Endodermal cell (in vitro differentiated cells): Measurements from ENCODE around the gene TRAF3. TPM values are rescaled to one million over a fixed set of nuclear protein-coding genes. Genes with fewer than 3 reads are reported as not detected.
"Not testable (repeated sequence)": the region's sequence is repeated elsewhere in the genome, so short reads cannot be mapped to it uniquely, and the experiment has no call there.

ENCODE experiments used
- DNase-seq: peaks from one replicate; pipeline ENCODE4 v3.0.0-alpha.2; 2017
- H3K27ac ChIP-seq: 2 replicates; pipeline ENCODE4 v1.5.1; 2013; ENCODE audit warnings: mild to moderate bottlenecking, low read depth, low read length, moderate library complexity
- H3K27me3 ChIP-seq: 2 replicates; pipeline ENCODE4 v1.6.1; 2013; ENCODE audit warnings: mild to moderate bottlenecking, low read length, moderate library complexity; ENCODE audit not compliant: insufficient read depth, control insufficient read depth, poor library complexity, severe bottlenecking
- H3K36me3 ChIP-seq: 2 replicates; pipeline ENCODE4 v1.7.0; 2013; ENCODE audit warnings: mild to moderate bottlenecking, low read length, moderate library complexity; ENCODE audit not compliant: control insufficient read depth, insufficient read depth
- H3K4me1 ChIP-seq: one replicate; pipeline ENCODE4 v1.7.0; 2013; ENCODE audit warnings: low read length; ENCODE audit not compliant: control insufficient read depth, insufficient read depth
- H3K4me3 ChIP-seq: 2 replicates; pipeline ENCODE4 v1.5.1; 2013; ENCODE audit warnings: mild to moderate bottlenecking, low read length, moderate library complexity
- H3K9ac ChIP-seq: 2 replicates; pipeline ENCODE4 v1.6.1; 2013; ENCODE audit warnings: mild to moderate bottlenecking, low read length, moderate library complexity; ENCODE audit not compliant: poor library complexity, severe bottlenecking; ENCODE audit errors: extremely low read depth
- H3K9me3 ChIP-seq: 2 replicates; pipeline ENCODE4 v1.6.1; 2013; ENCODE audit warnings: mild to moderate bottlenecking, low read length, moderate library complexity; ENCODE audit not compliant: control insufficient read depth
- H3K27ac Mint-ChIP-seq: 2 replicates; pipeline ENCODE4 v1.8.0; 2020; ENCODE audit warnings: mixed read lengths
- H3K27me3 Mint-ChIP-seq: 2 replicates; pipeline ENCODE4 v1.8.0; 2021; ENCODE audit warnings: mild to moderate bottlenecking, mixed read lengths; ENCODE audit not compliant: insufficient read depth
- H3K36me3 Mint-ChIP-seq: 2 replicates; pipeline ENCODE4 v1.8.0; 2020; ENCODE audit warnings: low read depth, mixed read lengths
- H3K4me1 Mint-ChIP-seq: 2 replicates; pipeline ENCODE4 v1.8.0; 2020; ENCODE audit warnings: mixed read lengths
- H3K4me3 Mint-ChIP-seq: 2 replicates; pipeline ENCODE4 v1.8.0; 2020; ENCODE audit warnings: mild to moderate bottlenecking, moderate library complexity, mixed read lengths
- H3K9me3 Mint-ChIP-seq: 2 replicates; pipeline ENCODE4 v1.8.0; 2020; ENCODE audit warnings: mild to moderate bottlenecking, mixed read lengths
- WGBS, 2 experiments: methylation state at CpG; one replicate each; pipeline versions ENCODE4 v1.1.5 to v1.1.7; 2013; ENCODE audit warnings: missing lambda C conversion rate in 2 of 2, mixed read lengths in 1 of 2; ENCODE audit not compliant: insufficient coverage in 1 of 2, insufficient read length in 1 of 2; 5-methylcytosine and 5-hydroxymethylcytosine counted together
- total RNA-seq, 2 donors: library from RNA; stranded (reverse); fragmentation: NEBNext Ultra II Directional in 1 of 2; extraction: Animal tissue kit (Norgen Biotek cat#: 25700) in 1 of 2; gene quantifications; 2 replicates in 1 of 2; 3 replicates in 1 of 2; pipeline ENCODE4 v1.2.1, GENCODE V29; 2021
- TF ChIP-seq, protein P1 (sequence below): fragments of 200-600 bp; sonication (generic); conservative IDR thresholded peaks from 2 replicates; pipeline ENCODE4 v1.5.0; 2021; ENCODE audit warnings: antibody characterized with exemption, mild to moderate bottlenecking

Gene TRAF3
- total RNA-seq, 2 donors from 2014 or later = 16.7 to 23.8 TPM

DNA sequence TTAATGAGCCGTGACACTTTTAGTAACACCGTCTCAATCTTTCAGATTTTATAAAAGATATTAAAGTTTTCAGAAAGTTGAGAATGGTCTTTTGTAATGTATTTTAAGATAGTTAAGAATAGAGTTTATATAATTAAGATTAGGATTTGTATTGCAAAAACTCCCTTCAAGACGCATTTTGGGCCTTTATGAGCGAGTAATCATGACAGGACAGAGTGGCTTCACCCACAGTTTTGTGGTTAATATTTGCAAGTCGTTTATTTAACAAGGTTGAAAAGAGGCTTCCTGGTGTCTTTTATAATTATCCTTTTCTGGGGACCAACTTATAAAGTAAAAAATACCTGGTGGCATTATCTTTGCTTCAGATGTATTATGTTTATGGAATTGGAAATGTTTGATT lies 44.0 kb downstream of the TRAF3 start:
- Histone ChIP-seq H3K27ac (no peak overlapping the region), H3K4me1 (no peaks in the 10 kb centered on the region)
- no peaks in the 10 kb centered on the region for H3K36me3 Mint-ChIP-seq

DNA sequence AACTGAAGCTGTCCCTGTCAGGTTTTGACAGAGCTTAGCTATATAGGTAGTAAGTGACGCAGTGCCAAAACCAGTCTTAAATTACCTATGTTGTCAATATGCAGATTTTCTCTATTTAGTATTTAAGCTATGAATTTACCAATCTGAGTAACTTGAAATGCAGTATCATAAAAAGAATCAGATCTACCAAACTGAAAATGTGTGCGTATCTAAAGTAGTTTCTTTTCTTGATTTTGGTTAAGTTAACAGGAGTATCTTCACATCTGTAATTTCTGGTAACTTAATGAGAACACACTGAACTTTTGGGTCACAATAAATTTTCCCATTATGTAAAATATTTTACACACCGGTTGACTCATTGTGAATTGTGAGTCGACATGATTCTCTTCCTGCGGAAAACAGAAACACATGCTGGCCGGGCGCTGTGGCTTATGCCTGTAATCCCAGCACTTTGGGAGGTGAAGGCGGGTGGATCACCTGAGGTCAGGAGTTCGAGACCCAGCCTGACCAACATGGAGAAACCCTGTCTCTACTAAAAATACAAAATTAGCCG lies 45.1 kb downstream of the TRAF3 start:
- TF ChIP-seq, protein P1, sequence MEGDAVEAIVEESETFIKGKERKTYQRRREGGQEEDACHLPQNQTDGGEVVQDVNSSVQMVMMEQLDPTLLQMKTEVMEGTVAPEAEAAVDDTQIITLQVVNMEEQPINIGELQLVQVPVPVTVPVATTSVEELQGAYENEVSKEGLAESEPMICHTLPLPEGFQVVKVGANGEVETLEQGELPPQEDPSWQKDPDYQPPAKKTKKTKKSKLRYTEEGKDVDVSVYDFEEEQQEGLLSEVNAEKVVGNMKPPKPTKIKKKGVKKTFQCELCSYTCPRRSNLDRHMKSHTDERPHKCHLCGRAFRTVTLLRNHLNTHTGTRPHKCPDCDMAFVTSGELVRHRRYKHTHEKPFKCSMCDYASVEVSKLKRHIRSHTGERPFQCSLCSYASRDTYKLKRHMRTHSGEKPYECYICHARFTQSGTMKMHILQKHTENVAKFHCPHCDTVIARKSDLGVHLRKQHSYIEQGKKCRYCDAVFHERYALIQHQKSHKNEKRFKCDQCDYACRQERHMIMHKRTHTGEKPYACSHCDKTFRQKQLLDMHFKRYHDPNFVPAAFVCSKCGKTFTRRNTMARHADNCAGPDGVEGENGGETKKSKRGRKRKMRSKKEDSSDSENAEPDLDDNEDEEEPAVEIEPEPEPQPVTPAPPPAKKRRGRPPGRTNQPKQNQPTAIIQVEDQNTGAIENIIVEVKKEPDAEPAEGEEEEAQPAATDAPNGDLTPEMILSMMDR = no peak
- Histone ChIP-seq H3K4me3 (no peak overlapping the region), H3K4me1 (no peaks in the 10 kb centered on the region), H3K27ac (no peak overlapping the region), H3K27me3 (no peaks in the 10 kb centered on the region), H3K36me3 (no peaks in the 10 kb centered on the region), H3K9me3 (no peaks in the 10 kb centered on the region), H3K9ac (no peak overlapping the region)
- H3K36me3 Mint-ChIP-seq = no peaks in the 10 kb centered on the region
- H3K27me3 Mint-ChIP-seq = no peaks in the 10 kb centered on the region
- no peak overlapping the region for H3K4me3 Mint-ChIP-seq
- DNase-seq = no peak
- 95 to 96% methylated on average over 6 to 8 of the region's 10 CpGs for WGBS, 2 experiments
- H3K4me1 Mint-ChIP-seq = peaks cover 12% of the 10 kb centered on the region
- no peak overlapping the region for H3K27ac Mint-ChIP-seq
- H3K9me3 Mint-ChIP-seq = no peaks in the 10 kb centered on the region

More for the DNA sequence above, 44.0 kb downstream of the TRAF3 start:
- Histone ChIP-seq H3K36me3 (no peaks in the 10 kb centered on the region), H3K27me3 (no peaks in the 10 kb centered on the region), H3K9ac (no peak overlapping the region), H3K9me3 (no peaks in the 10 kb centered on the region), H3K4me3 (no peak overlapping the region)
- 93 to 95% methylated on average over 3 to 5 of the region's 5 CpGs for WGBS, 2 experiments
- Mint-ChIP-seq H3K27ac (no peak overlapping the region), H3K27me3 (no peaks in the 10 kb centered on the region), H3K4me3 (no peak overlapping the region), H3K4me1 (peaks cover 12% of the 10 kb centered on the region), H3K9me3 (no peaks in the 10 kb centered on the region)
- no peak for DNase-seq
- TF ChIP-seq, protein P1 = no peak

DNA sequence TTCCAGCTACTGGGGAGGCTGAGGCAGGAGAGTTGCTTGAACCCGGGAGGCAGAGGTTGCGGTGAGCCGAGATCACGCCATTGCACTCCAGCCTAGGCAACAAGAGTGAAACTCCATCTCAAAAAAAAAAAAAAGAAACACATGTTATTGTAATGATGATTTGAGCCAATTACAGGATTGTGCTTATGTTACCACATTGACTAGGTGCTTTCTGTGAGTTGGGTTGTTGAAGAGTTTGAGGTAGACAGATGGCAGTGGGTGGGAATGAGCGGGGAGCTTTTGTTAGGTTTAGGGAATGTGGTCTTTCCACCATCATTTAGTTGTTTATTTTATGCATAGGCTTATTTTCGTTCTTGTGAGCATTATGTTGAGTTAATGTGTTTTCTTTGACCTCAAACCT lies 45.6 kb downstream of the TRAF3 start:
- H3K27me3 ChIP-seq, H3K36me3 Mint-ChIP-seq, H3K9me3 ChIP-seq, DNase-seq, H3K4me3 Mint-ChIP-seq, H3K27ac Mint-ChIP-seq, H3K9me3 Mint-ChIP-seq, H3K36me3 ChIP-seq, H3K9ac ChIP-seq, H3K4me3 ChIP-seq, H3K27me3 Mint-ChIP-seq, H3K27ac ChIP-seq, H3K4me1 ChIP-seq: not testable (repeated sequence)
- 96 to 100% methylated on average over 2 to 4 of the region's 6 CpGs for WGBS, 2 experiments
- peaks cover 15% of the 10 kb centered on the region for H3K4me1 Mint-ChIP-seq

DNA sequence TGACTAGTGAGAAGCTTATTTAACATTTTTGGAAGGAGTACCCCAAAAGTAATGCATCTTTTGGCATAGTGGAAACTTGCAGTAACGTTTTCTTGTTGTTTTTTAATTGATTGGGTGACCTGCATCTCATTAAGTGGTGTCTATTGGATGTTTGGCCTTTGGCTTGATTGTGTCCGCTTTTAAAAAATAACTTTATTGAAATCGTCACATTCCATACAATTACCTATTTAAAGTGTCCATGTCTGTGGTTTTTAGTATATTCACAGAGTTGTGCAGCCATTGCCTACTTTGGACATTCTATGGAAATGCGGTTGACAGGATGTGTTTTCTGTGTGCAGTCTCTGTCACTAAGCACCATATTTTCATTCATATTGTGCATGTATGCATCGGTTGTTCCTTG lies 46.3 kb downstream of the TRAF3 start:
- Mint-ChIP-seq H3K27me3 (no peaks in the 10 kb centered on the region), H3K4me1 (peaks cover 16% of the 10 kb centered on the region), H3K4me3 (no peak overlapping the region), H3K27ac (no peak overlapping the region), H3K9me3 (no peaks in the 10 kb centered on the region), H3K36me3 (no peaks in the 10 kb centered on the region)
- no peak overlapping the region for H3K4me3 ChIP-seq
- TF ChIP-seq, protein P1 = no peak
- H3K27ac ChIP-seq = no peak overlapping the region
- H3K36me3 ChIP-seq = no peaks in the 10 kb centered on the region
- WGBS, 2 experiments = 86 to 95% methylated on average over 1 to 3 of the region's 5 CpGs
- no peak for DNase-seq
- no peaks in the 10 kb centered on the region for H3K4me1 ChIP-seq
- no peak overlapping the region for H3K9ac ChIP-seq
- H3K27me3 ChIP-seq = no peaks in the 10 kb centered on the region
- H3K9me3 ChIP-seq = no peaks in the 10 kb centered on the region
